ENCODE measurements around the gene EIF4ENIF1. TPM values are rescaled to one million over a fixed set of nuclear protein-coding genes. Genes with fewer than 3 reads are reported as not detected.
"Not testable (repeated sequence)": the region's sequence is repeated elsewhere in the genome, so short reads cannot be mapped to it uniquely, and the experiment has no call there.

Gene EIF4ENIF1
- total RNA-seq, 1 experiment from 2014 or later: 36.3 TPM

- H4K91ac ChIP-seq (ENCODE audit: insufficient read length, low read depth, low read length): no peak overlapping the region
- H3K4me1 Mint-ChIP-seq: peaks cover 3 to 4% of the 10 kb centered on the region in 2 experiments; a peak in 1 of 4 replicates
- no peaks in the 10 kb centered on the region for H3K79me1 ChIP-seq (ENCODE audit: insufficient read depth, low read depth, low read length, poor library complexity, severe bottlenecking)
- no peaks in the 10 kb centered on the region for H4K20me1 ChIP-seq (ENCODE audit: control insufficient read depth, insufficient read depth, insufficient read length)
- no peak overlapping the region for H3K27ac Mint-ChIP-seq
- no peaks in the 10 kb centered on the region for H3K23me2 ChIP-seq (ENCODE audit: insufficient read length, low read depth, low read length, poor library complexity, severe bottlenecking)
- no peak overlapping the region for H2BK12ac ChIP-seq (ENCODE audit: insufficient read length, low read depth, low read length)
- no peak overlapping the region for H2BK5ac ChIP-seq (ENCODE audit: insufficient read length, low read length)
- H3K4me2 ChIP-seq (ENCODE audit: insufficient read depth, insufficient read length, low read length): no peak overlapping the region
- H3K4me1 ChIP-seq (ENCODE audit: insufficient read depth, low read length): no peaks in the 10 kb centered on the region
- no peak overlapping the region for H3K9ac ChIP-seq (ENCODE audit: extremely low read depth, insufficient read length, low read length)
- H3K79me2 ChIP-seq (ENCODE audit: insufficient read depth, low read length): no peaks in the 10 kb centered on the region
- no peaks in the 10 kb centered on the region for H3K9me3 ChIP-seq (ENCODE audit: control insufficient read depth, low read depth, low read length)
- WGBS (ENCODE audit: extremely low coverage, insufficient read length, low lambda C conversion rate): no CpG with 5 or more reads among the region's 4 CpGs
- no peak overlapping the region for H4K5ac ChIP-seq (ENCODE audit: insufficient read length, low read depth, low read length)
- no peak overlapping the region for H2BK20ac ChIP-seq (ENCODE audit: low read depth, low read length, poor library complexity, severe bottlenecking)
- peaks cover 3 to 30% (median 18%) of the 10 kb centered on the region in 3 experiments; a peak in 5 of 7 replicates for H3K36me3 Mint-ChIP-seq (ENCODE audit: insufficient read depth in 1 of 3, low read depth in 3 of 3)
- no peak for DNase-seq
- no peak overlapping the region for H3K4me3 Mint-ChIP-seq
- no peaks in the 10 kb centered on the region for H3K27me3 Mint-ChIP-seq (ENCODE audit: low read depth)
- H3K14ac ChIP-seq (ENCODE audit: insufficient read depth, low read length): no peak overlapping the region
- no peak overlapping the region for H2AFZ ChIP-seq (ENCODE audit: low read length)
- no peak overlapping the region for H3K4ac ChIP-seq (ENCODE audit: low read depth, low read length)
- H2BK120ac ChIP-seq (ENCODE audit: low read depth, low read length, poor library complexity, severe bottlenecking): no peak overlapping the region
- no peak overlapping the region for H3K27ac ChIP-seq (ENCODE audit: insufficient read length, low read depth, low read length)
- no peak overlapping the region for H3K23ac ChIP-seq (ENCODE audit: insufficient read length, low read depth, low read length)
- H3T11ph ChIP-seq (ENCODE audit: low read length): no peak overlapping the region
- peaks cover 0 to 7% of the 10 kb centered on the region in 2 experiments; a peak in 3 of 5 replicates for H3K9me3 Mint-ChIP-seq
- H3K18ac ChIP-seq (ENCODE audit: insufficient read length, low read depth, low read length): no peak overlapping the region
- H2BK15ac ChIP-seq (ENCODE audit: low read depth, low read length): no peak overlapping the region
- H2AK5ac ChIP-seq (ENCODE audit: insufficient read length, low read length): no peak overlapping the region
- TF ChIP-seq, protein P1, sequence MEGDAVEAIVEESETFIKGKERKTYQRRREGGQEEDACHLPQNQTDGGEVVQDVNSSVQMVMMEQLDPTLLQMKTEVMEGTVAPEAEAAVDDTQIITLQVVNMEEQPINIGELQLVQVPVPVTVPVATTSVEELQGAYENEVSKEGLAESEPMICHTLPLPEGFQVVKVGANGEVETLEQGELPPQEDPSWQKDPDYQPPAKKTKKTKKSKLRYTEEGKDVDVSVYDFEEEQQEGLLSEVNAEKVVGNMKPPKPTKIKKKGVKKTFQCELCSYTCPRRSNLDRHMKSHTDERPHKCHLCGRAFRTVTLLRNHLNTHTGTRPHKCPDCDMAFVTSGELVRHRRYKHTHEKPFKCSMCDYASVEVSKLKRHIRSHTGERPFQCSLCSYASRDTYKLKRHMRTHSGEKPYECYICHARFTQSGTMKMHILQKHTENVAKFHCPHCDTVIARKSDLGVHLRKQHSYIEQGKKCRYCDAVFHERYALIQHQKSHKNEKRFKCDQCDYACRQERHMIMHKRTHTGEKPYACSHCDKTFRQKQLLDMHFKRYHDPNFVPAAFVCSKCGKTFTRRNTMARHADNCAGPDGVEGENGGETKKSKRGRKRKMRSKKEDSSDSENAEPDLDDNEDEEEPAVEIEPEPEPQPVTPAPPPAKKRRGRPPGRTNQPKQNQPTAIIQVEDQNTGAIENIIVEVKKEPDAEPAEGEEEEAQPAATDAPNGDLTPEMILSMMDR (conservative IDR thresholded peaks at IDR 0.05): no peak
- H3K56ac ChIP-seq (ENCODE audit: insufficient read length, low read depth, low read length): no peak overlapping the region
- no peak overlapping the region for H4K8ac ChIP-seq (replicated peaks; ENCODE audit: insufficient read length, low read depth, low read length)
- no peaks in the 10 kb centered on the region for H3K27me3 ChIP-seq (ENCODE audit: insufficient read depth, low read length)
These were observed 18.9 kb upstream of the EIF4ENIF1 start for GRCh38 chr22:31508536-31508935.

DNA sequence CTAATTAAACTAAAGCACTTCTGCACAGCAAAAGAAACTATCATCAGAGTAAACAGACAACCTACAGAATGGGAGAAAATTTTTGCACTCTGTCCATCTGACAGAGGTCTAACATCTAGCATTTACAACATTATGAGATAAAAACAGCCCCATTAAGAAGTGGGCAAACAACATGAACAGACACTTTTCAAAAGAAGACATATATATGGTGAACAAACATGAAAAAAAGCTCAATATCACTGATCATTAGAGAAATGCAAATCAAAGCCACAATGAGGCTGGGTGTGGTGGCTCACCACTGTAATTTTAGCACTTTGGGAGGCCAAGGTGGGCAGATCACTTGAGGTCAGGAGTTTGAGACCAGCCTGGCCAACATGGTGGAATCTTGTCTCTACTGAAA is 17.9 kb upstream of the EIF4ENIF1 start:
- not testable (repeated sequence) for H3K18ac ChIP-seq (ENCODE audit: insufficient read length, low read depth, low read length); H3K27ac Mint-ChIP-seq; H2BK15ac ChIP-seq (ENCODE audit: low read depth, low read length); H3K4me3 Mint-ChIP-seq; H3K27me3 Mint-ChIP-seq (ENCODE audit: low read depth); H3T11ph ChIP-seq (ENCODE audit: low read length); H3K14ac ChIP-seq (ENCODE audit: insufficient read depth, low read length); H2AFZ ChIP-seq (ENCODE audit: low read length); H3K56ac ChIP-seq (ENCODE audit: insufficient read length, low read depth, low read length); H4K91ac ChIP-seq (ENCODE audit: insufficient read length, low read depth, low read length); H3K79me2 ChIP-seq (ENCODE audit: insufficient read depth, low read length); H3K4me1 ChIP-seq (ENCODE audit: insufficient read depth, low read length); H2BK20ac ChIP-seq (ENCODE audit: low read depth, low read length, poor library complexity, severe bottlenecking); H3K9me3 Mint-ChIP-seq; H3K4ac ChIP-seq (ENCODE audit: low read depth, low read length); H3K23me2 ChIP-seq (ENCODE audit: insufficient read length, low read depth, low read length, poor library complexity, severe bottlenecking); H3K9me3 ChIP-seq (ENCODE audit: control insufficient read depth, low read depth, low read length); H3K4me2 ChIP-seq (ENCODE audit: insufficient read depth, insufficient read length, low read length); H2BK5ac ChIP-seq (ENCODE audit: insufficient read length, low read length); H4K5ac ChIP-seq (ENCODE audit: insufficient read length, low read depth, low read length); DNase-seq; H2BK120ac ChIP-seq (ENCODE audit: low read depth, low read length, poor library complexity, severe bottlenecking); H3K23ac ChIP-seq (ENCODE audit: insufficient read length, low read depth, low read length); H3K9ac ChIP-seq (ENCODE audit: extremely low read depth, insufficient read length, low read length); H2BK12ac ChIP-seq (ENCODE audit: insufficient read length, low read depth, low read length); H3K4me1 Mint-ChIP-seq; H4K20me1 ChIP-seq (ENCODE audit: control insufficient read depth, insufficient read depth, insufficient read length); H2AK5ac ChIP-seq (ENCODE audit: insufficient read length, low read length); H3K27ac ChIP-seq (ENCODE audit: insufficient read length, low read depth, low read length); H4K8ac ChIP-seq (replicated peaks; ENCODE audit: insufficient read length, low read depth, low read length); H3K27me3 ChIP-seq (ENCODE audit: insufficient read depth, low read length); H3K79me1 ChIP-seq (ENCODE audit: insufficient read depth, low read depth, low read length, poor library complexity, severe bottlenecking)
- H3K36me3 Mint-ChIP-seq (ENCODE audit: insufficient read depth in 1 of 3, low read depth in 3 of 3): peaks cover 3 to 25% (median 18%) of the 10 kb centered on the region in 3 experiments; a peak in 5 of 7 replicates

Measured in H9 (cell line).